Tibial nerve (tissue), 4 donors: ENCODE measurements around the gene RAB4B. TPM values are rescaled to one million over a fixed set of nuclear protein-coding genes. Genes with fewer than 3 reads are reported as not detected.
"Not testable (repeated sequence)": the region's sequence is repeated elsewhere in the genome, so short reads cannot be mapped to it uniquely, and the experiment has no call there.

ENCODE experiments used
- DNase-seq, 2 donors: peaks; one replicate each; pipeline ENCODE4 v3.0.0-alpha.2; 2019; ENCODE audit warnings: low spot score in 2 of 2
- H3K27ac ChIP-seq, 4 donors: fragments of 200-600 bp; sonication (generic) in 3 of 4; one replicate each; pipeline ENCODE4 v1.5.1; 2017 to 2019; ENCODE audit warnings: mild to moderate bottlenecking in 1 of 4
- H3K27me3 ChIP-seq, 2 donors: fragments of 200-600 bp; sonication (generic) in 1 of 2; one replicate each; pipeline versions ENCODE4 v1.5.1 to v1.6.0; 2017 to 2019
- H3K36me3 ChIP-seq, 3 donors: fragments of 200-600 bp; sonication (generic); one replicate each; pipeline ENCODE4 v1.5.1; 2018 to 2019
- H3K4me1 ChIP-seq, 4 donors: fragments of 200-600 bp; sonication (generic) in 3 of 4; one replicate each; pipeline ENCODE4 v1.5.1; 2017 to 2019
- H3K4me3 ChIP-seq, 4 donors: fragments of 200-600 bp; sonication (generic) in 3 of 4; one replicate each; pipeline ENCODE4 v1.5.1; 2017 to 2019; ENCODE audit warnings: mild to moderate bottlenecking in 1 of 4, moderate library complexity in 1 of 4
- H3K9me3 ChIP-seq, 4 donors: fragments of 200-600 bp; sonication (generic) in 3 of 4; one replicate each; pipeline ENCODE4 v1.5.1; 2017 to 2019
- CTCF ChIP-seq, 5 experiments: fragments of 200-600 bp in 3 of 5; fragments of 450-650 bp in 2 of 5; sonication (generic) in 3 of 5; IDR thresholded peaks; one replicate each; pipeline ENCODE4 v1.5.1; 2016 to 2019; ENCODE audit warnings: antibody characterized with exemption in 5 of 5, mild to moderate bottlenecking in 3 of 5, moderate library complexity in 2 of 5
- EP300 ChIP-seq, 2 donors: sonication (generic); formaldehyde crosslinking; IDR thresholded peaks; one replicate each; pipeline ENCODE4 v1.6.1; 2017; ENCODE audit warnings: antibody characterized with exemption in 2 of 2, mild to moderate bottlenecking in 1 of 2
- POLR2A ChIP-seq, 2 donors: fragments of 450-650 bp; IDR thresholded peaks; one replicate each; pipeline ENCODE4 v1.6.1; 2017; ENCODE audit warnings: antibody characterized with exemption in 2 of 2, mild to moderate bottlenecking in 2 of 2, moderate library complexity in 2 of 2
- WGBS, 2 donors: methylation state at CpG; one replicate each; pipeline ENCODE4 v1.1.5; 2018; 5-methylcytosine and 5-hydroxymethylcytosine counted together
- total RNA-seq, 4 donors: library from RNA; depleted of rRNA; stranded (reverse); fragments of >200 nt; gene quantifications; one replicate each; pipeline ENCODE4 v1.1.0, GENCODE V29; 2016

Gene RAB4B, protein sequence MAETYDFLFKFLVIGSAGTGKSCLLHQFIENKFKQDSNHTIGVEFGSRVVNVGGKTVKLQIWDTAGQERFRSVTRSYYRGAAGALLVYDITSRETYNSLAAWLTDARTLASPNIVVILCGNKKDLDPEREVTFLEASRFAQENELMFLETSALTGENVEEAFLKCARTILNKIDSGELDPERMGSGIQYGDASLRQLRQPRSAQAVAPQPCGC
- 10 to 100 TPM; 38.3 to 66.6 (median 52.0) TPM for total RNA-seq

DNA sequence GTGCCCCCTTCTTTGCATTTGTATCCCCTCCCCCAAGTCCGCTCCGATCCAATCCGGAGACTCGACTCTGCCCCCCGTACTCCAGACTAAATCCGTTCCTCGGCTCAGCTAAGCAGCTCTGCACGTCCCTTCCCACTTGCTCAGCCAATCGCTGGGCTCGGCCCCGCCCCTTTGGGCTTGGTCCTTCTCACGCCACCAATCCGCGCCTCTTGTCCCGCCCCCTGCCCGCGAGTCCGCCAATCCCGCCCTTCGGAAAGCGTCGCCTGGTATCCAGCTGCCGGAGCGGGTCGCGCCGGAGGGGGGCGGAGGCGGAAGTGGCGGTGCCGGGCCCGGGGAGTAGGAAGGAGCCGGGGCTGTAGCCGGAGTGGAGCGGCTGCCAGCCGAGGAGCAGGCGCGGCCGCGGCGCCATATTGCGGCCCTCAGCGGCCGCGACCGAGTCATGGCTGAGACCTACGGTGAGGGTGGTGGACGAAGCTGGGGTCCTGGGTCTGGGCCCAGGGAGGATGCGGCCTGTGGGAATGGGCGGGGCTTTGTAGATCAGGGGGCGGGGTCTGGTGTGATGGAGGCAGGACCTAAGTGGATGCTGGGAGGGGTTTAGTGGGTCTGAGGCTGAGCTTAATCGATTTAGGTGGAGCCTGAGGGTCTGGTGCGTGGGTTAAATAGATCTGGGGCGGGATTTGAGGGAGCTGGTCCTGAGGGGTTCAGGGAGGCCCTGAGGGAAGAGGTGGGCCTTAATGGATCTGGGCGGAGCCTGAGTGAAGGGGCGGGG is at the start of gene RAB4B:
Gene RAB4B (plus strand): TSS at position 311 of the 769 bp plus-strand sequence. CDS start 129 bp downstream, at position 440.
- Histone ChIP-seq H3K27ac (peak within 1 kb of the TSS; percentile 87 to 97 (median 92)), H3K9me3 (no peaks in the 10 kb centered on the region), H3K27me3 (no peaks in the 10 kb centered on the region), H3K4me3 (peak within 1 kb of the TSS; percentile 51 to 95 (median 78)), H3K4me1 (peaks cover 0 to 37% (median 18%) of the 10 kb centered on the region in 4 donors), H3K36me3 (peaks cover 0 to 15% (median 0%) of the 10 kb centered on the region in 3 donors)
- TF ChIP-seq CTCF (IDR thresholded peaks at IDR 0.05) (peak in 2 of 5 experiments; percentile 55 to 62), POLR2A (IDR thresholded peaks at IDR 0.05) (peak; percentile 47 to 88), EP300 (IDR thresholded peaks at IDR 0.05) (peak; percentile 27 to 79)
- DNase-seq = peak; percentile 99 to 100
- WGBS, 2 donors = 1% methylated on average over 54 to 56 of the region's 56 CpGs

GRCh38 chr19:40730065-40730464 is 48.0 kb upstream of the RAB4B start:
- H3K36me3 ChIP-seq = peaks cover 4 to 100% (median 64%) of the 10 kb centered on the region in 3 donors
- H3K27me3 ChIP-seq, DNase-seq, H3K4me3 ChIP-seq, H3K9me3 ChIP-seq, H3K27ac ChIP-seq: not testable (repeated sequence)
- 90 to 92% methylated on average over 5 of the region's 5 CpGs for WGBS, 2 donors
- peaks cover 0 to 14% (median 6%) of the 10 kb centered on the region in 4 donors for H3K4me1 ChIP-seq

GRCh38 chr19:40732304-40732703 is 45.7 kb upstream of the RAB4B start:
- not testable (repeated sequence) for H3K4me3 ChIP-seq, H3K27ac ChIP-seq, H3K9me3 ChIP-seq, H3K4me1 ChIP-seq, DNase-seq, H3K27me3 ChIP-seq
- H3K36me3 ChIP-seq = peaks cover 7 to 100% (median 61%) of the 10 kb centered on the region in 3 donors
- WGBS, 2 donors = 92 to 93% methylated on average over 16 of the region's 16 CpGs

- DNase-seq = no peak
- Histone ChIP-seq H3K4me1 (peaks cover 0 to 4% (median 2%) of the 10 kb centered on the region in 4 donors), H3K4me3 (no peak overlapping the region), H3K9me3 (no peaks in the 10 kb centered on the region), H3K27me3 (no peaks in the 10 kb centered on the region), H3K36me3 (peaks cover 7 to 100% (median 54%) of the 10 kb centered on the region in 3 donors), H3K27ac (no peak overlapping the region)
- 88 to 92% methylated on average over 13 of the region's 13 CpGs for WGBS, 2 donors
- TF ChIP-seq POLR2A (IDR thresholded peaks at IDR 0.05) (no peak), CTCF (IDR thresholded peaks at IDR 0.05) (no peak), EP300 (IDR thresholded peaks at IDR 0.05) (no peak)
Measured at GRCh38 chr19:40733149-40733548, 44.9 kb upstream of the RAB4B start.

- no peaks in the 10 kb centered on the region for H3K27me3 ChIP-seq
- H3K27ac ChIP-seq = peak overlapping the region in 2 of 4 donors; percentile 8 to 9
- peaks cover 7 to 100% (median 36%) of the 10 kb centered on the region in 3 donors for H3K36me3 ChIP-seq
- no peak overlapping the region for H3K4me3 ChIP-seq
- WGBS, 2 donors = 87% methylated on average over 11 of the region's 11 CpGs
- peaks cover 0 to 20% (median 2%) of the 10 kb centered on the region in 4 donors for H3K4me1 ChIP-seq
- TF ChIP-seq POLR2A (IDR thresholded peaks at IDR 0.05) (no peak), CTCF (IDR thresholded peaks at IDR 0.05) (no peak), EP300 (IDR thresholded peaks at IDR 0.05) (no peak)
- no peak for DNase-seq
- H3K9me3 ChIP-seq = no peaks in the 10 kb centered on the region
Measured at GRCh38 chr19:40735013-40735771, 42.9 kb upstream of the RAB4B start.
